Activated CD4-positive, alpha-beta T cell treated with anti-CD3 and anti-CD28 coated beads for 48 hours (primary cell): ENCODE results near the gene CNTN1.
"Not testable (repeated sequence)": the region's sequence is repeated elsewhere in the genome, so short reads cannot be mapped to it uniquely, and the experiment has no call there.

ENCODE experiments used
- DNase-seq: peaks from one replicate; pipeline ENCODE4 v3.0.0-alpha.2; 2020

The CNTN1 gene

DNA sequence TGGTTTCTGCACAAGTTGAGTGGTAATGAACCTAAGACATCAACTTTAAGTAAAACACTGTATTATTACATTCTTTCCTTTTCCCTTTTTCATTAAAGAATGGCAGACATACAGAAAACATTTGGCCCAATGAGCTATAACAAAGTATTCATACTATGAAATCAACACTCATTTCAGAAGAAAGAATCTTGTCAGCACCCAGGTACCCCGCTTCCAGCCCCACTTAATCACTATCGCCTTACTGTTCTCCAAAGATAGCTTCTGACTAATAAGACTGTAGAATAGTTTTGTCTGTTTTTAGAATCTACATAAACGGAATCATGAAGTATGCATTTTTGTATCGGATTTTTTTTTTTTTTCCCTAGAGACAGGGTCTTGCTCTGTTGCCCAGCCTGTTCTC is 9.5 kb downstream of the CNTN1 start:
- no peak for DNase-seq

DNA sequence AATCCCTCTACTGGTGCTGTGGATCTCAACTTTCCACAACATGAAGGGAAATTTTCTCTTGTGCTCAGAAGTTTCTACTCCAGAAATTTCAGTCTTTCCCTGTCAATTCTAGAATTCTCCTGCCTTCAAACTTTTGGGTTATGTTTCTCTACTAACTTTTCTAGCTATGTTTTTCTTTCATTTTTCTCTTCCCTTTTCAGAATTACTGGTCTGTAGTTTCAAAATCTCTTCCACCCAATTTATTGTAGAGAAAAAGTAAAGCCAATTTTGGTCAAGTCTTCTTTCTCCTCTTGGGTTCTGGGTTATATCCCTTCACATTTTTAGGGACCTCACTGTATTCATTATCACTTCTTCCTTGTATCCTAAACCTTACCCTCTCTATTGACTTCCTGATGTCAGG is 18.9 kb downstream of the CNTN1 start:
- no peak for DNase-seq

DNA sequence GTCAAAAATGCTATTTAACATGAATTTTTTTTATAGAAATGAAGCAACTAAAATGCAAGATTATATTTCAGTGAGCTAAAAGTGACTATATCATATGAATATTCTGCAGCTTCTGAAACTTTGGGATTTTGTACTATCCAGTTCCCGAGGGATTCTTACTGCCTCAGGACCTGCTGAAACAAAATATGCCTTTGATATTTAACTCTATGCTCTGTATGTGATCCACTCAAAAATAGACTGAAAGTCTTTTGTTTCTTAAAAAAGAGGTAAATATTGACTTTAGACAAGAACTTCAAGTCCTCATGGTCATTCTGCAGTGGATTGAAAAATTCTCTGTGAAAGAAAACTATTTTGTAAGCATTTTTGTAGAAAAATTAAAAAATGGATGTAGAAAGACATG is 22.4 kb downstream of the CNTN1 start:
- DNase-seq: no peak

DNA sequence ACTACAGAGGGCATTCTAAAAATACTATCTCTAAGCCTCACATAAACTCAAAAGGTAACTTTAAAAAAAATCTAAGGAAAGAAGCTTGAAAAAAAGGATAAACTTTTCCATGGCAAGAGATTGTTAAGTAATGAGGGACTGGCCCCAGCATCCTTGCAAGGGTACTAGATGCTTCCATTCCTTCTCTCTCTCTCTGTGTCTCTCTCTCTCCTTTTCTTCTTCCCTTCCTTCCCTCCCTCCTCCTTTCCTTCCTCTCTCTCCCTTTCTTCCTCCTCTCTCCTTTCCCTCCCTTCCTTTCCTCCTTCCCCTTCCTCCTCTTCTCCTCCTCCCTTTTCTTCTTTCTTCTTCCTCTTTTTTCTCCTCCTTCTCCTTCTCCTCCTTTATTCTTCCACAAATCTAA is 23.8 kb downstream of the CNTN1 start:
- no peak for DNase-seq

- DNase-seq: no peak
Observed at GRCh38 chr12:40717576-40717975, 25.3 kb downstream of the CNTN1 start.

DNA sequence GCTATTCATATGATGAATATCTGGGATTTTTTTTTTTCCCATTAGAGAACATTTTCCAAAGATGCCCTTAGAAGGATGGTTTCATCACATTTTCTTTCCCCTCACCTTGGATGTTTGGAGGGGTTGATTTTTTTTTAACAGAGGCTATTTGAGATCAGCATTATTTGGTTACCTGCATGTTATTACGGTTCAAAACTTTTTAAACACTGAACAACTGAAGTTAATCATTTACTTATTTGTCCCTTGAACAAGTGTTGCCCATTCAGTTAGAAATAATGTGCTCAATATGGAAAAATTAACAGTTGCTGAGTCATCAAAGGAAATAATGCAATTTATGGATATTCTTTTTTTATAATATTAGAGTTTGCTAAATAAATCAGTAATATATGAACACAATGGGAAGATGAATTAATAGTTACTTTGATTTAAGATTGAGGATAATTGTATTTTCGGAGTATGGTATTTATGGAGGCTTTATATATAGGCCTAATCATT is 26.7 kb downstream of the CNTN1 start:
- no peak for DNase-seq

GRCh38 chr12:40723001-40723400 is 30.8 kb downstream of the CNTN1 start:
- DNase-seq: no peak

GRCh38 chr12:40726366-40726765 is 34.1 kb downstream of the CNTN1 start:
- no peak for DNase-seq

DNA sequence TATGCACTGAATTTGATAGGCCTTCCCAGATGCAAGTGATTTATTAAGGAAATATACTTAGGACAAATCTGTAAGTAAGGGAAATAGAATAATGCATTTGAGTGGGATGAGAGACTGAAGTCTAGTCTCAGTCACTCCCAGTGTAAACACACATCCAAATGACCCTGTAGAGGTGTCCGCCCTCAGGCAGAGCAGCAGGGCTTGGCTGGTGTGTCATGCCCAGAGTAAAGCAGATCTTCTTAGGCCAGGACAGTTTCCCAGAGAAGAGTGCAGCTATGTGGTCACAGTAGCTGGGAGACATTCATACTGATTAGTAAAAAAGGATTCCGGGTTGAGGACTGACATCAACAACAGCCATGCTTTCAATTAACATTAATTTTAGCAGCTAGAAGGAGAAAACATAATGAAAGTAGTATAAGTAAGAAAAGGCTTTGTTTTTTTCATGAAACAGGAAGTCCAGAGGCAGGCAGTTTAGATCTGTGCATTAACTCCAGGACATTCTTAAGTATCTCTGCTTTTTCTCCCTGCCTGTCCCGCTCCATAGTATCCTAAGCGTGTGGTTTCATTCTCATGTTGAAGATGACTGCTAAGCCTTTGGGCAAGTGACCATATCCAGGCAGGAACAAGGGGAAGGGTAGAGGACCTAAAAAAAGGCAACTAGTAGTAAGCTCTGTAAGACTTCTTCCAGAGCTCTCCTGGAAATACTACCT is 35.7 kb downstream of the CNTN1 start:
- no peak for DNase-seq

- no peak for DNase-seq
Observed at GRCh38 chr12:40730281-40730680, 38.0 kb downstream of the CNTN1 start.

- no peak for DNase-seq
Observed at GRCh38 chr12:40733871-40734270, 41.6 kb downstream of the CNTN1 start.

- no peak for DNase-seq
Observed at GRCh38 chr12:40734276-40734675, 42.0 kb downstream of the CNTN1 start.

DNA sequence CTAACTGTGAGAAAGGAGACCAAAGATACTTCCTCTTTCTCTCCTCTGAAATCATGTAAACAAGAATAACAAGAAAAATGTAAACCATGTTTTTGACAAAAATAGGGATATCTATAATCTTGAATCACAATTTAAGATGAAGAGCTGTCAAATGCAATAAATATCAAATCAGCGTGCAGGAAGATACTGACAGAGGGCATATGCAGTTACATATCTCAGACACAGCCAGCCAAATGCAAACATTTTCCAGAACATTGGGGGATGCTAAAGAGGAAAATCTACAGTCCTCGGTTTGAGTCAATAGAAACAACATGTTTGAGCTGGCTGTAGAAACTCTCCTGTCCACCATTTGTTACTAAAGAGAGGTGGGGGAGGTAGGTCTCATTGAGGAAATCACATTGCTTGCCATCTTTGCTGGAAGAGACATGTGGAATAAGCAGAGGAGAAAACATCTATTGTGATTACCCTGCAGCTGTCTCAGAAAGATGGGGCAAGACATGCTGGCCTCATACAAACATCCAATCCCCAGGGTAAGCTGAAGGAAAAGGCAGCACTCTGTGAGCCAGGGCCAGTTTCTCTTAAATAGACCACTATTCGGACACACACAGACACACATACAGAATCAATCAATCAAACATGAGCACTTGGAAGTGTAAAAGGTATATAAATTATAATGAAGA is 43.5 kb downstream of the CNTN1 start:
- DNase-seq: no peak

GRCh38 chr12:40737416-40737815 is 45.2 kb downstream of the CNTN1 start:
- not testable (repeated sequence) for DNase-seq

DNA sequence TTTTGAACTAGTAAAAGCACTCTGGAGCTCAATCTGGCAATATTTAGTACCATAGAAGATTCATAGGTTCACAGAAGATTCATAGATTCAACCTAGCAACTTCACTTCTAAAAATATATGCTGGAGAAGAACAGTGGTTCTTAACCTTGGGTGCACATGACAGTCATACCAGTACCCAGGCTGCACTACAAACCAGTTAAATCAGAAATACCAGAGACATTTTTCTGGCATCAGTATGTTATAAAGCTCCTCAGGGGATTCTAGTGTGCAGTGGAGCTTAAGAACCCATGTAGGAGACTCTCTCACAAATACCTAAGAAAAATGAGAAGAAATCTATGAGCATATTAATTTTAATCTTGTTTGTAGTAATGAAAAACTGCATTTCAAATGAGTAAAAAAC is 46.6 kb downstream of the CNTN1 start:
- DNase-seq: no peak

DNA sequence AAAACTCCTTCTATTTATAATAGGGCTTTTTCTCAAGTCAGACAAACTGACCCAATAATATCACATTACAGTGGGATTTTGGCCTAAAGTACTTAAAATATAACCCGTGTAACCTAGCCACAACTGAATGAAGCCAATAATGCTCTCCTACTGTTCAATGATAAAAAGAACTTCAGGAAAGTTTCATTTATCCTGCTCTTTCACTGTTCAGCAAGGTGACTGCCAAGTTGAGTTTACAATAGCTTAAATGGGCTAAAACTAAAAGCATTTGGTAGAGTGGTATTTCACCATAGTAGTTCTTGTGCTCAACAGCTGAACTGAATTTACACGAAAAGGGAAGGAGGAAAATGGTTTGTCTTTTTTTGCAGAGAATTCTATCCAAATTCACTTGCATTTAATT is 49.8 kb downstream of the CNTN1 start:
- no peak for DNase-seq

DNA sequence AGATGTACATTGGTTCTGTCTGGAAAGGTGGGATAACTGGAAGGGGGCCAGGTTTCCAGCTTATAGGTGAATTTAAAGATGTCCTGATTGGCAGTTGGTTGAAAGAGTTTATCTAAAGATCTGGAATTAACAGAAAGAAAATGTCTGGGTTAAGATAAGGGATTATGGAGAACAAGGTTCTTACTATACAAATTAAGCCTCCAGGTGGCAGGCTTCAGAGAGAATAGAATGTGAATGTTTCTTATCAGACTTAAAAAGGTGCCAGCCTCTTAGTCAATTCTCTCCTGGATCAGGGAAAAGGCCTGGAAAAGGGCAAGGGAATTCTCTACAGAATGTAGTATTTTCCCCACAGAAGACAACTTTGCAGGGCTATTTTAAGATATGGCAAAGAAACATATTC is 53.1 kb downstream of the CNTN1 start:
- no peak for DNase-seq

- no peak for DNase-seq
Observed at GRCh38 chr12:40749863-40750262, 57.6 kb downstream of the CNTN1 start.

GRCh38 chr12:40752011-40752410 is 59.8 kb downstream of the CNTN1 start:
- DNase-seq: no peak

DNA sequence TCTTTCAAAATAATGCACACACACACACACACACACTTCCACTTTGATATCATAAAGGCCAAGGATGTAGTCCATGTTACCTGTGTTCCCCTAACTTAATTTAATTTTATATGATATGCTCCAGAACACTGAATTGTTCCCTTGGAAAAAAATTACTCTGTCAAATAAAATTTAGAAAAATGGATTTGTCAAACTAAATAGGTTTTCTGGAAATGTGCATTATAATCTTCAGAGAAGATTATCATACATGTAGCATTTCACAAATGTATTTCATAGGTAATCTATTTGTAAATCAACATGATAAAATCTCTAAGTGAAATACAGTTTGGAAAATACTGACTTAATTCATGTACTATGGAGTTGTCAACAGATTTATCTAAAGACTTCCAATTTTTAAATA is 68.6 kb downstream of the CNTN1 start:
- DNase-seq: no peak

- DNase-seq: no peak
Observed at GRCh38 chr12:40762072-40762471, 69.8 kb downstream of the CNTN1 start.

- DNase-seq: no peak
Observed at GRCh38 chr12:40768125-40768864, 76.1 kb downstream of the CNTN1 start.

GRCh38 chr12:40769846-40770245 is 77.6 kb downstream of the CNTN1 start:
- no peak for DNase-seq

DNA sequence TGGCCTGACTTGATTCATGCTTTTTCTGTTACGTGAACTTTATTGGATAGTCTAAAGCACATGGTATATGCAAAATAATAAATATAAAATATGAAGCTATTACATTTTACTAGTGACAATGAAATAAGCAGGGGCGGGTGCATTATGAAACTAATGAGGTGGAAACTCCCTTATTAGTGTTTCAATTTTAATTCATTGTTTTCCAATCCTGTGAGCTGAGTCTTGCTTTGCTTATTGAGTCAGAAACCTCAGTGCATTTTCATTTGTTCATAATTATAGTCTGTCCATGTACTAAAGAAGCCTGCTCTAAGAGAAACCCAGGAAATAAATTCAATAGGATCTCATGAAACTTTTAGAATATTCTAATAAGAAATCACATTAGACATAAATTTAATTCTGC is 78.5 kb downstream of the CNTN1 start:
- DNase-seq: no peak
